ENCODE measurements around the gene OVOL3.

Gene OVOL3

GRCh38 chr19:36093146-36093662, 17.7 kb upstream of the OVOL3 start:
- Histone ChIP-seq H3K4me1 (ENCODE audit: insufficient read depth, low read length) (no peaks in the 10 kb centered on the region), H3K27ac (ENCODE audit: low read length) (no peak overlapping the region), H3K9me3 (ENCODE audit: insufficient read depth, low read length, severe bottlenecking) (no peaks in the 10 kb centered on the region), H2AFZ (ENCODE audit: low read depth, low read length) (no peak overlapping the region), H3K4me3 (ENCODE audit: low read depth in 1 of 2, low read length in 2 of 2) (no peak overlapping the region), H3K27me3 (ENCODE audit: insufficient read depth, low read length, poor library complexity) (no peaks in the 10 kb centered on the region), H3K79me2 (ENCODE audit: insufficient read depth, low read length) (no peaks in the 10 kb centered on the region), H3K36me3 (ENCODE audit: insufficient read depth, low read length) (peaks cover 95% of the 10 kb centered on the region), H3K9ac (ENCODE audit: low read depth, low read length) (no peak overlapping the region), H3K4me2 (ENCODE audit: insufficient read depth, low read length) (no peak overlapping the region), H4K20me1 (ENCODE audit: insufficient read depth, low read length) (peaks cover 13% of the 10 kb centered on the region)
- no peak for ATAC-seq (ENCODE audit: insufficient read depth, low read depth)
- no peak for DNase-seq
- TF ChIP-seq CTCF (IDR thresholded peaks at IDR 0.05; ENCODE audit: borderline replicate concordance, extremely low read depth, low read length, poor library complexity, severe bottlenecking) (no peak), EZH2 (IDR thresholded peaks at IDR 0.05; ENCODE audit: borderline replicate concordance, low read depth, low read length, severe bottlenecking) (no peak)

GRCh38 chr19:36093687-36094086, 17.3 kb upstream of the OVOL3 start:
- no peak overlapping the region for H3K9ac ChIP-seq (ENCODE audit: low read depth, low read length)
- no peaks in the 10 kb centered on the region for H3K27me3 ChIP-seq (ENCODE audit: insufficient read depth, low read length, poor library complexity)
- no peak overlapping the region for H3K27ac ChIP-seq (ENCODE audit: low read length)
- no peaks in the 10 kb centered on the region for H3K4me1 ChIP-seq (ENCODE audit: insufficient read depth, low read length)
- peaks cover 95% of the 10 kb centered on the region for H3K36me3 ChIP-seq (ENCODE audit: insufficient read depth, low read length)
- no peak overlapping the region for H3K4me3 ChIP-seq (ENCODE audit: low read depth in 1 of 2, low read length in 2 of 2)
- H3K4me2 ChIP-seq (ENCODE audit: insufficient read depth, low read length): no peak overlapping the region
- no peaks in the 10 kb centered on the region for H3K9me3 ChIP-seq (ENCODE audit: insufficient read depth, low read length, severe bottlenecking)
- DNase-seq (no peak), ATAC-seq (ENCODE audit: insufficient read depth, low read depth) (no peak)
- no peak overlapping the region for H2AFZ ChIP-seq (ENCODE audit: low read depth, low read length)
- no peaks in the 10 kb centered on the region for H3K79me2 ChIP-seq (ENCODE audit: insufficient read depth, low read length)
- TF ChIP-seq EZH2 (IDR thresholded peaks at IDR 0.05; ENCODE audit: borderline replicate concordance, low read depth, low read length, severe bottlenecking) (no peak), CTCF (IDR thresholded peaks at IDR 0.05; ENCODE audit: borderline replicate concordance, extremely low read depth, low read length, poor library complexity, severe bottlenecking) (no peak)
- H4K20me1 ChIP-seq (ENCODE audit: insufficient read depth, low read length): peaks cover 8% of the 10 kb centered on the region

GRCh38 chr19:36097036-36097435, 13.9 kb upstream of the OVOL3 start:
- no peaks in the 10 kb centered on the region for H3K9me3 ChIP-seq (ENCODE audit: insufficient read depth, low read length, severe bottlenecking)
- H3K4me2 ChIP-seq (ENCODE audit: insufficient read depth, low read length): no peak overlapping the region
- H2AFZ ChIP-seq (ENCODE audit: low read depth, low read length): no peak overlapping the region
- no peak overlapping the region for H3K4me3 ChIP-seq (ENCODE audit: low read depth in 1 of 2, low read length in 2 of 2)
- no peaks in the 10 kb centered on the region for H3K79me2 ChIP-seq (ENCODE audit: insufficient read depth, low read length)
- no peak for TF ChIP-seq EZH2 (IDR thresholded peaks at IDR 0.05; ENCODE audit: borderline replicate concordance, low read depth, low read length, severe bottlenecking)
- no peak for TF ChIP-seq CTCF (IDR thresholded peaks at IDR 0.05; ENCODE audit: borderline replicate concordance, extremely low read depth, low read length, poor library complexity, severe bottlenecking)
- no peaks in the 10 kb centered on the region for H3K27me3 ChIP-seq (ENCODE audit: insufficient read depth, low read length, poor library complexity)
- DNase-seq (no peak), ATAC-seq (ENCODE audit: insufficient read depth, low read depth) (no peak)
- no peaks in the 10 kb centered on the region for H3K4me1 ChIP-seq (ENCODE audit: insufficient read depth, low read length)
- H3K27ac ChIP-seq (ENCODE audit: low read length): no peak overlapping the region
- no peak overlapping the region for H3K9ac ChIP-seq (ENCODE audit: low read depth, low read length)
- peaks cover 94% of the 10 kb centered on the region for H3K36me3 ChIP-seq (ENCODE audit: insufficient read depth, low read length)
- H4K20me1 ChIP-seq (ENCODE audit: insufficient read depth, low read length): peaks cover 13% of the 10 kb centered on the region; the same call in 1 of the 2 replicates

Data from DND-41 (cell line).